Suppressor macrophage treated with lipopolysaccharide for 1 hour (primary cell): ENCODE measurements around the gene RIPK3.
"Not testable (repeated sequence)": the region's sequence is repeated elsewhere in the genome, so short reads cannot be mapped to it uniquely, and the experiment has no call there.

Source experiments
- DNase-seq, 3 donors: peaks; one replicate each; pipeline ENCODE4 v3.0.0-alpha.2; 2020 to 2022

Gene RIPK3

DNA sequence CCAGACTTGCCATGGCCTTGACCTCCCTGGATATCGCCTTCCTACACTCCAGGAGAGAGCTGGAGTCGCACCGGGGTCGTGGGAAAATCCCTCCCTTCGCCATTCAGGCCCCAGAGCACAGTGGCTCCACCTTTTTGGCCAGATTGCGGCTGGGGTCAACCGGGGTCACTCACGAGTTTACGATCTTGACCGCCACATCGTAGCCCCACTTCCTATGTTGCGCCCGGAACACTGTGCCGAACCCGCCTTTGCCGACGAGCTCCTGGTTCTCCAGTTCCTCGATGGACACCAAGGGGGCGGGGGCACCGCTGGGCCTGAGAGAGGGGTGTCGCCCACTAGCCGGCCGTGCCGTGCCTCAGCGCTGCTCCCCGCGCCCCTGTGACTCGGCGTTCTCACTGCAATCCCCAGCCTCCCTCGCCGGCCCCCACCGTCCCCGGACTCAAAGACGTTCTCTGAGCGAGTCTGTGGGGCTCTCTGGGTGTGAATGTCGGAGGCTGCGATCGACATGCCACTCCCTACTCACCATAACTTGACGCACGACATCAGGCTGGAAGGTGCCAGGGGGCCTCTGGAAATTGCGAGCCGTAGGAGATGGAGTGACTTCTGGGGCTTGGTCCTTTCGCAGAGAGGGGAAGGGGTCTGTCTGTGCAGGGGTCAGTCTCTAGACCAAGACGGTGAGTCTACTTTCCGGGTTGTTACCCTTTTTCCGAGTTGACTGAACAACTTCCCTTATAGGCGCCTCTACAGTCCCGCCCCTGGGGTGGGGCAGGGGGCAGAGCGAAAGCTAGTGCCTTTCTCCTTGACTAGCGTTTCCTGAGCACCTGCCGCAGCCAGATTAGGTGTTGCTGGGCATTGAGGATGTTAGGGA lies at the start of gene RIPK3:
RIPK3 (minus strand) TSS at position 708 of the 868 bp plus-strand sequence; CDS start at position 543, 165 bp downstream.
- peak; percentile 72 to 86 (median 78) for DNase-seq

DNA sequence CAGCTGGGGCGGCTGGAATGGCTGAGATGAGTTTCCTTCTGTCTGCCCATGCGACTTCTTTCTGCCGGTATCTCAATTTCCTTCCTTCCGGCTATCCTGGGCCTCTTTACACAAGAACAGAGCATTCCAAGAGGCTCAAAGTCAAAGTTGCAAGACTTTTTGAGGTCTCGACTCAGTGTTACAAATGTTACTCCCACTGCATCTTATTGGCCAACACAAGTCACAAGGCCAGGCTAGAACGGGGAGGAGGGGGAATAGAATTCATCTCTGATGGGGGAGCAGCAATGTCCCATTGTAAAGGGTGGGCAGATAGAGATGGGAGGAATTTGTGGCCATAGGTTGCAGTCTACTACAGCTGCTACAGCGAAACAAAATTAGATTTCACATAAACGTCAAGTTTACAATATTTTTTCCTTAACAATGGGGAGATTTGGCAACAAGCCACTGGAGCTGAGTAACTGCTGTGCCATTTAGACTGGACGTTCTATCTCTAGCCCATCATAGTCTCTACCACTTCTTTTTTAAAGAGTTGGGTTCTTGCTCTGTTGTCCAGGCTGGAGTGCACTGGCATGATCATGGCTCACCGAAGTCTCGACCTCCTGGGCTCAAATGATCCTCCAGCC lies 49.5 kb upstream of the RIPK3 start:
- no peak for DNase-seq

DNA sequence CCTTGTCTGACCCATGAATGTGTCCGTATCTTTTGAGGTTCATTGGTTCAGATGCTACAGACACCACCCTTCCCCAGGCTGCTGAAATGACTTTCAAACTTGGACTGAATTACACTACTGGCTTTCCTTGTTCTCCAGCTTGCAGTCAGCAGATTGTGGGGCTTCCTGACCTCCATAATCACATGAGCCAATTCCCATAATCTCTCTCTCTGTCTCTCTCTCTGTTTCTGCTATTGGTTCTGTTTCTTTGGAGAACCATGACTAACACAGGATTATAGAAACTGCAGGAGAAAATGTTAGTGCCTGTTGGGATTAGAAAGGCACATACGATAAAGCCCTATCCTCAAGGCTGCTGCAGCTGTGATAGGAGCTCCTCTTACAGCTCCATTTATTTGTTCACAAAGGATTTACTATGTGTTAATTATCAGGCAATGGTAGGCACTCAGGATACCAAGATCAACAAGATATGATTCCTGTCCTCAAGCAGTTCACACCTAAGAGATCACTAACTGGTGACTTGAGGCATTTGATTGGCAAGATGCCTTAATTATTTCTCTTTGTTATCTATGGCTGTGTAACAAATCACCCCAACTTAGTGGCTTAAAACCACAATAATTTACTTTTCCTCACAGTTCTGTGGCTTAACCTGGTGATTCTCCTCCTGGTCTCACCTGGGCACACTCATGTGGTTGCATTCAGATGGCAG lies 48.8 kb upstream of the RIPK3 start:
- DNase-seq: no peak

DNA sequence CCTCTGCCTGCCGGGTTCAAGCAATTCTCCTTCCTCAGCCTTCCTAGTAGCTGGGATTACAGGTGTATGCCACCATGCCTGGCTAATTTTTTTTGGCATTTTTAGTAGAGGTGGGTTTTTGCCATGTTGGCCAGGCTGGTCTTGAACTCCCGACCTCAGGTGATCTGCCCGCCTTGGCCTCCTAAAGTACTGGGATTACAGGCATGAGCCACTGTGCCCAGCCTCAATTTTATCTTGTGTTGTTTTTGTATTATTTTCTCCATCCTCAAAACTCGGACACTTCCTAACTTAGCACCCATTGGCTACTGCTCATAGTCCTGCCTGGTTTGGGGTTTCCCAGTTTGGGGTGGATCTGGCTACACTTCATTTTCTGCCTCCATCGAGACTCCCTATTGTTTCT lies 47.8 kb upstream of the RIPK3 start:
- DNase-seq: not testable (repeated sequence)

DNA sequence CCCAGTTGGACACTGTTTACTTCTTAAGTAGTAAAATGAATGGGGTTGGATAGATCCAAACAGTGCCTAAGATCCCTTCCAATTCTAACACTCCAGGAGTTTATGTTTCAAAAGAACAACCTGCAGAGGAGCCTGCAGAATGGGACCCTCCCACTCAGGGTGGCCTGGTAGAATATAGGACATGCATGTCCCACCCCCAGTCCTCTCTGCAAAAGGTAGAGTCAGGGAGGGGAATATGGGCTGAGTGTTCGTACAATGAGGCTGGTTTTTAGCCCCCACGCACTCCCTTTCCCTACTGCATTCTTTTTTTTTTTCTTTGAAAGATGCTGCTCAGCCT lies 47.2 kb upstream of the RIPK3 start:
- DNase-seq: no peak

DNA sequence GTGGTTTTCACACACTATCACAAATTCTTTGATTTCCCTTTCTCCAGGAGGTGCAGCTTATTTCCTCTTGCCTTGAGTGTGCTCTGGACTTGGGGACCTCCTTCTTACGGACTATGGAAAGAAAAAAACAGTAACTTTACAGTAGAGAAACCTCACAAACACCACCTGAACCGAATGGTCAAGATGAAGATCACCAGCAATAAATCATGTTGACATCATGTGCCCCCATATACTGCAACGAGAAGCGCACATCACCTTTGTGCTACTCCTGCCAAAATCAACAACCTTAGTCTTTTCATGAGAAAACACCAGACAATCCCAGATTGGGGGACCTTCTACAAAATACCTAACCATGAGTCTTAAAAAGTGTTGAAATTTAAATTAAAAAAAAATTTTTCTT lies 45.7 kb upstream of the RIPK3 start:
- no peak for DNase-seq

DNA sequence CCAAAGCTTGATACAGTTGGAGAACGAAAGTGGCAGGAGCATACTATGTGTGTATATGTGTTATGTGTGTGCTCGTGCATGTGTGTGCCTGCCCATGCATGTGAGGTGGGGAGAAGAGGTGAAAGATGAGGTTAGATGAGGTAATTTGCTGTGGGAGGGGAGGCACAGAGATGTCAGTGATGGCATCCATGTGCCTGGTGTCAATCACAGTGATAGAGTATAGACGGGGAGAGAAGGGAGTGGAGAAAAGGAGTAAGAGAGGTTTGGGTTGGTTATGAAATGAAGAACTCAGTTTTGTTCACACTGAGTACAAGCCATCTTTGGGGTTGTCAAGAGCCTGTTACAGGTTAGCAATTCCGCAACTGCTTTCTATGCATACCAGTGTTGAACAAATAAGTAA lies 44.4 kb upstream of the RIPK3 start:
- no peak for DNase-seq

DNA sequence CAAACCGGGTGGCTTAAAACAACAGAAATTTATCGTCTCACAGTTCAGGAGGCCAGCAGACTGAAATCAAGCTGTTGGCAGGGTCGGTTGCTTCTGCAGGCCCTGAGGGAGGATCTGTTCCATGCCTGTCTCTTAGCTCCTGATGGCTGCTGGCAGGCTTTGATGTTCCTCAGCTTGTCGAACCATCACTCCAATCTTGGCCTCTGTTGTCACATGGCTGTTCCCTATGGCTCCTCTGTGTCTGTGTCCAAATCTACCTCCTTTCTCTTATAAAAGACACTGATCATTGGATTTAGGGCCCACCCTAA lies 42.2 kb upstream of the RIPK3 start:
- no peak for DNase-seq

DNA sequence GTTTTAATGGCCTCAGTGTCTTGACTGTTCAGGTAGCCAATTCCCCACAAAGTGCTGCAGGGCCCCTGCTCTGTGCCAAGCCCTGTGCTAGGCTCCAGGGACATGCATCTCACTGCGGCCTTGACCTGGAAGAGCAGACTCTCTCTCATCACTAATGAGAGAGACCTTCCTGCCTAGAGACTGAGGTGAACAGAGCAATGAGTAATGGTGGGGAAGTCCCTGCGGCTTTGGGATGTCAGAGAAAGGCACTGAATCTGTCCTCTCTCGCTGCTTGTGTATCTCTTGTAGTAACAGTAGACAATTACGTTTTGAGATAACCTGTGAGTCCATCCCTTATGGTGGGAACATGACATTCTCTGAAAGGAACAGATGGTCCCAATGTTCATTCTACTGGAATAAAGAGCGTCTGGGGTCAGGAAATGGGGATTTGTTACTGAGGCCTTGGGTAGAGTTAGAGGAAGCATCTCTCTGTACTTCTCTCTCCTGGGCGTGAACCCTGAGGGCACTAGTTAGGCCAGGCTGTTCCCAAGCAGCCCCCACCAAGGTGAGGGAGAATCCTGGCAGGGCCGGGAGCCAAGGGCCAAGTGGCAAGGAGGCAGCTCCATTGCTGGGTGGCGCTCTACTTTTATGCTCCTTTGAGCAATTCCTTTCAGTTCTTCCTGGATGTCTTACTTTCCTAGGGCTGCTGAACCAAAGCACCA lies 41.7 kb upstream of the RIPK3 start:
- no peak for DNase-seq

DNA sequence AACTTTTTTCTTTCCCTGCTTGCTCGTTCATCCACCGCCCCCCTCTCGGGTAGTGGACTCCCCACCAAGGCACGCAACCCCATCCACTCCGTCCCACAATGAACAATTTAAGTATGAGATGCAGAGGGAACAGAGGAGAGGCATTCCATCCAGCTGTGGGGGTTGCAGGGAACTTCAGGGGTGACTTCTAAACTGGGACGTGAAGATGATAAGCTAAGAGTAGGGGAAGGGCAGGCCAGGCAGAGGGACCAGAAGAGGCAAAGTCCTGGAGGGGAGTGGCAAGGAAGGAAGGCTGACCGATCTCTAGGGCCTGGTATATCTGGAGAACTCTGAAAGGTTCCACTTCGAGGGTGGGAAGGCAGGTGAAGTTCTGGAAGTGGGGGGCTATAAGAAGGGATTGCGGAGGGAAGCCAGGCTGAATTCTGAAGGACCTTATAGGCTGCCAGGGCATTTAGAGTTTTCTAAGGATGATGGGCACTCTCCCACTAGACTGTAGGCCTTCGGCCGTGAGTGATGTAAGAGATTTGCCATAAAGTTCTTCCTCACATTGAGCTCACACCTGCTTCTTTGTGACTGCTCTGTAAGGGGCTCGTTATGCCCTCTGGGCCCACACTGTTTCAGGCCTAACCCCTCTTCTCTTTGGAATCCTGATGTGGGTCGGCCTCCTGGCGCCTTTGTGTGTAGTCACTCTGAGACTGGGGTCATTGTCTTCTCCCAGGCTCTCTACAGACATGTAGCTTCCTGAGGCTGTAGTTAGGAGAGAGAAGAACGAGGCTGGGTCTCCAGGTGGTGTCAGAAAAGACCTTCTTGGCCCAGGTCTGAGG lies 40.3 kb upstream of the RIPK3 start:
- no peak for DNase-seq

DNA sequence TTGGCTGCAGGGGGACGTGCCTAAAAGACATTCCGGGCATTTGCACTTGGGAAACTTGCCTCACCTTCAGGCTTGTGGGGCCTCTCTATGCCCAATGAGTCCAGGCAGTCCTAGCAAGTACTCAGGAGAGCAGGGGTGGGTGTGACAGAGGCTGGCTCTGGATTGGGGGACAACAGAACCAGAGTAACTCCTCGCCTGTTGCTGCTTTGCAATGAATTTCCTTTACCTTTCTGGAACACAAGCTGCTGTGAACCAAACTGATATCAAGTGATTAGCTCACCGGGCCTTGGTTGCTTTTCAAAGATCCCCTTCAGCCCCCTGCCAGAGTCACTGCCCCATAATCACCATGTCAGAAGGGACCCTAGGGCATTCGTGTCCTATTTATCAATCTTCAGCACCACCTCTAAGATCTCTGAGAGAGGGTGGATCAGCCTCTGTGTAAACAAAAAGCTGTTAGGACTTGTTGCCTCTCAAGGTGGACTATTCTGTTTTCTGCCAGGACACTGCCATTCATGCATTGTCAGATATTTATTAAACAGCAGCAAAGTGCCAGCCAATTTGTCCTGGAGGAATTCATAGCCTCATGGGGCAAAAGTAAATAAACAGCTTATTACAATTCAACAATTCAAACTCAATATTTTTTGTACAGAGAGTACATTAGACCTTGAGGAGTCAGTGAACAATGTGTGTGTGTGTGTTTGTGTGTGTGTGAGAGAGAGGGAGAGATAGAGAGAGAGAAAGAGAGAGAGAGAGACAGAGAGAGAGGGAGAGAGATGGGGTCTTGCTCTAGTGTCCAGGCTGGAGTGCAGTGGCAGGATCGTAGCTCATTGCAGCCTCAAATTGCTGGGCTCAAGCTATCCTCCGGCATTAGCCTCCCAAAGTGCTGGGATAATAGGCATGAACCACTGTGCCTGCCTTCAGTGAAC lies 39.5 kb upstream of the RIPK3 start:
- no peak for DNase-seq

DNA sequence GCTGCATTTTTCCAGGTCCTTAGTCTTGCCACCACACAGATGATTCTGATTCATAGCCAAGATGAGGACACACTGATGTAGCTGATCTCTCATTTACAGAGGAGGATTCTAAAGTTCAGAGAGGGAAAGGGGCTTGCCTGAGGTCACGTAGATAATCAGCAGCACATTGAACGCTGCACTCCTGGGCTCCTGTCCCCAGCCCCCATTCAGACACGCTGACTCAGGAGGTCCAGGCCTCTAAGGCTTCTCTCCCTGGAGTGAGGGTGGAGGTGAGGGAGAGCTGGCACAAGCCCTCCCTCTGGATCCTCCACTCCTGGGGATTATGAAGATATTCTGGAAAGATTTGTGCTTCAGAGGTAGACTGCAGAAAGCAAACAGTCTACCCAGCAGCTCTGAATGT lies 38.5 kb upstream of the RIPK3 start:
- DNase-seq: no peak

DNA sequence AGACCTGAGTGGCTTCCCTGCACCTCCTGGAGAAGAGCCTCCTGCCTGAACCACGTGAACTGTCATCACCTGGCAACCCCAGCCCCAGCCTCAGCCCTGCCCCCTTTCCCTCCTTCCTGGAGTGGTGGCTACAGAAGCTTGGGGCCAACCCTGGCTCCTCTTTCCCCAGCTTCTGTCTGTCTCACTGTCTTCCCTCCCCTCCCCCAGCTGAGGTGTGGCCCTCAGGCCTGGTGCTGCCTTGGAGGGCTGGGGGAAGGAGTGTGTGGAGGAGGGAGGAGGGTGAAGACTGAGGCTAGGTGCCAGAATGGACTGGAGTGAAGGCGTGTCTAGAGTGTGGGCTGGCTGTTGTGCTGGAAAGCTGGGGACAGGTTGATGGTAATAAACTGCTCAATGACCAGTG lies 37.9 kb upstream of the RIPK3 start:
- DNase-seq: no peak

DNA sequence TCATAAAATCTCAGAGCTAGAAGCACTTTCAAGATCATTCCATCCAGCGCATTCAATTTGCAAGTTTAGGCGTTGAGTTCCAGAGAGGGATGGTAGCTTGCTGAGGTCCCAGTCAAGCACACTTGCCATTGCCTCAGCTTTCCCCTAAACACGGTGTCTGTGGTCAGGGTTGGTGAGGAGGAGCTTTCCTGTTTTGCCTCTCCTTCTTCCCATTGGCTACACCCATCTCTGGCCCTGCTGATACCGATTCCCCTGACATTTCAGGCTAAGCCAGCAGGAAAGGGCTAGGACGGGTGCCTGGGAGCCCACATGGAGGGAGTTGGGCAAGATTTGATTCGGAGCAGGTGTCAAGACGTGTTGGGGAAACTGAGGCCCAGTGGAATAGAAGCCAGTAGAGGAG lies 37.3 kb upstream of the RIPK3 start:
- no peak for DNase-seq

DNA sequence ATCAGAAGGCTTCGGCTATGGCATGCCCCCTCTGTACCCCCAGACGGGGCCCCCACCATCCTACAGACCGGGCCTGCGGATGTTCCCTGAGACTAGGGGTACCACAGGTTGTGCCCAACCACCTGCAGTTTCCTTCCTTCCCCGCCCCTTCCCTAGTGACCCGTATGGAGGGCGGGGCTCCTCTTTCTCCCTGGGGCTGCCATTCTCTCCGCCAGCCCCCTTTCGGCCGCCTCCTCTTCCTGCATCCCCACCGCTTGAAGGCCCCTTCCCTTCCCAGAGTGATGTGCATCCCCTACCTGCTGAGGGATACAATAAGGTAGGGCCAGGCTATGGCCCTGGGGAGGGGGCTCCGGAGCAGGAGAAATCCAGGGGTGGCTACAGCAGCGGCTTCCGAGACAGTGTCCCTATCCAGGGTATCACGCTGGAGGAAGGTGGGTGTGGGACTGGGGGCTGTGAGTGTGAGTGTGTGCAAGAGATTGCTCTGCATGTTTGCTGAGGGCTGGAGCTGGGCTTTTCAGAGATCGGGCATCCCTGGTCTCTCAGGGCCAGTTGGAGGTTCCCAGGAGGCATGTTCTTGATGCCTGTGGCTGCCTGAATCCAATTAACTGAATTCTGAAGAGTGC lies 36.8 kb upstream of the RIPK3 start:
- DNase-seq: no peak

DNA sequence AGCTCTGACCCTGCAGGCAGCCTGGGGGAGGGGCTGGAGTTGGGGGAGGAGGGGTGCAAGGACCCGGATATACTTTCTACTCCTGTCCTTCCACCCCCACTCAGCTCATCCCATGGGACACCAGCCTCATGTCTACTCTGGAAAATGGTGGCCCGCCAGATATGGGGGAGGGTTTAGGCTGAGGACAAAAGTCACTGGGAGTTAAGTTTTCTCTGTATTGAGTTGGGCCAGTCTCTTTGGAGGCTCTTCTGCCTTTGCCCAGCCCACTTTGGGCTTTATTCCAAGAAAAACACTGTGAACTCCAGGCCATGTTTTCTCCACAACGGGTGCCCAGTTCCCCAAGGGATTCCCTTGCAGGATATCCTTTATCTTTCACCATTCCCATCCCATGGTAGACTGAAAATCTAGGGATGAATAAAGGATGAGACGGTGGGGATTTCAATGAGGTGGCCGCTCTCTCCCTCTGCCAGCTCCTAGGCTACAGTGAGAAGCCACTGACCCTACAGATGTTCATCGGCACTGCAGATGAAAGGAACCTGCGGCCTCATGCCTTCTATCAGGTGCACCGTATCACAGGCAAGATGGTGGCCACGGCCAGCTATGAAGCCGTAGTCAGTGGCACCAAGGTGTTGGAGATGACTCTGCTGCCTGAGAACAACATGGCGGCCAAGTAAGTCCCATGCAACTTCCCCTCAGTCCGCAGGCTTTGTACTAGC lies 33.1 kb upstream of the RIPK3 start:
- no peak for DNase-seq

DNA sequence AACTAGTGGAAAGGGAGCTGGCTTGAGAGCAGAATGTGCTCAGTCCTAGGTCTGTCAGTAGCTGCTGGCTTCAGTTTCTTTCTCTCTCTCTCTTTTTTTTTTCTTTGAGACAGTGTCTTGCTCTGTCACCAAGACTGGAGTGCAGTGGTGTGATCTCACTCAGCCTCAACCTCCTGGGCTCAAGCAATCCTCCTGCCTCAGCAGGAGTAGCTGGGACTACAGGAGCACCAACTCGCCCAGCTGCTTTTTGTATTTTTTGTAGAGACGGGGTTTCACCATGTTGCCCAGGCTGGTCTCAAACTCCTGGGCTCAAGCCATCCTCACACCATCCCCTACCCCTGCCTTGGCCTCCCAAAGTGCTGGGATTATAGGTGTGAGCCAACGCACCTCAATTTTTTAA lies 31.8 kb upstream of the RIPK3 start:
- DNase-seq: not testable (repeated sequence)

DNA sequence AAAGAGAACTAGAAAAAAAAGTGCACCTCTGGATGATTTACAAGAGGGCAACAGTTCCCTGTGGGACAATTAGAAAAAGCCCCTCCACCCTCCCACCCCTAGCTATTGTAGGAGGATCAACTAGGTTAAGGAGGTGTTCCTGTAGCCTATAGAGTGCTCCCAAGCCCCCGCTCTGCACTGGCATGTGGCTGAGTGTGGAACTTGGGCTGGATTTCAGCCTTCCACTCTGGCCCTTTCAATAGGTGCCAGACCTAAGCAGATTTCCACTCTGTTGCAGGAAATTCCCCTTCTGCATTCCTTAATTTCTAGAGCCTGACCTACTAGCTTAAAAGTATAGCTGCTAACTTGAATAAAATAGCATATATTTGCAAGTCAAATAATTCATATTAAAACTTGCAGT lies 31.0 kb upstream of the RIPK3 start:
- DNase-seq: no peak

DNA sequence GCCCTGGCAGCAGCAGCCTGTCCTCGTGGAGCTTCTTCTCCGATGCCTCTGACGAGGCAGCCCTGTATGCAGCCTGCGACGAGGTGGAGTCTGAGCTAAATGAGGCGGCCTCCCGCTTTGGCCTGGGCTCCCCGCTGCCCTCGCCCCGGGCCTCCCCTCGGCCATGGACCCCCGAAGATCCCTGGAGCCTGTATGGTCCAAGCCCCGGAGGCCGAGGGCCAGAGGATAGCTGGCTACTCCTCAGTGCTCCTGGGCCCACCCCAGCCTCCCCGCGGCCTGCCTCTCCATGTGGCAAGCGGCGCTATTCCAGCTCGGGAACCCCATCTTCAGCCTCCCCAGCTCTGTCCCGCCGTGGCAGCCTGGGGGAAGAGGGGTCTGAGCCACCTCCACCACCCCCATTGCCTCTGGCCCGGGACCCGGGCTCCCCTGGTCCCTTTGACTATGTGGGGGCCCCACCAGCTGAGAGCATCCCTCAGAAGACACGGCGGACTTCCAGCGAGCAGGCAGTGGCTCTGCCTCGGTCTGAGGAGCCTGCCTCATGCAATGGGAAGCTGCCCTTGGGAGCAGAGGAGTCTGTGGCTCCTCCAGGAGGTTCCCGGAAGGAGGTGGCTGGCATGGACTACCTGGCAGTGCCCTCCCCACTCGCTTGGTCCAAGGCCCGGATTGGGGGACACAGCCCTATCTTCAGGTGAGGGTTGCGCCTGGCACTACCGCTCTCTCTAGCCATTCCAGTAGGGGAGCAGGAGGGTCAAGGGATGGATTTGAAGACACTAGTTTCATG lies 30.3 kb upstream of the RIPK3 start:
- no peak for DNase-seq

DNA sequence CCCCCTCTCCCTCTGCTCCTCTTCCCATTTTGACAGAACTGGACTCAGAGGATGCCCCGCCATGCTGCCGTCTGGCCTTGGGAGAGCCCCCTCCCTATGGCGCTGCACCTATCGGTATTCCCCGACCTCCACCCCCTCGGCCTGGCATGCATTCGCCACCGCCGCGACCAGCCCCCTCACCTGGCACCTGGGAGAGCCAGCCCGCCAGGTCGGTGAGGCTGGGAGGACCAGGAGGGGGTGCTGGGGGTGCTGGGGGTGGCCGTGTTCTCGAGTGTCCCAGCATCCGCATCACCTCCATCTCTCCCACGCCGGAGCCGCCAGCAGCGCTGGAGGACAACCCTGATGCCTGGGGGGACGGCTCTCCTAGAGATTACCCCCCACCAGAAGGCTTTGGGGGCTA lies 29.7 kb upstream of the RIPK3 start:
- DNase-seq: no peak
